ENCODE results near the gene KRTAP4-6. TPM values are rescaled to one million over a fixed set of nuclear protein-coding genes. Genes with fewer than 3 reads are reported as not detected.

KRTAP4-6 gene
- total and polyA plus RNA-seq, 2 of the 8 experiments (the other 6 are each of a cell fraction or from before 2014, with no cell fraction given) = not detected

DNA sequence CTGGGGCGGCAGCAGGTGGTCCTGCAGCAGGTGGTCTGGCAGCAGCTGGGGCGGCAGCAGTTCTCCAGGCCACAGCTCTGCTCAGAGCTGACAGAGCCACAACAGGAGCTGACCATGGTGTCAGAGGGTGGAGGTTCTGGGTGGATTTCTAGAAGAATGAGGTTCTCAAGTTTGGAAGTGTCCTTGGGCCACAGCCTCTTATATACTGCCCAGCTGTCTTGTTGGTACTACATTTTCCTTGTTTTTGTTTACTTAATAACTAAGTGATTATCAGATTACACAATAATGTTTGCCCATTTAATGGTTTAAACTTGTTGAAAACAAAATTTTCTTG lies 9.3 kb upstream of the KRTAP4-6 start, which contains the start of gene KRTAP4-5:
KRTAP4-5 (minus strand) TSS at position 174 of the 334 bp plus-strand sequence; CDS start at position 116, 58 bp downstream.
- H4K20me1 ChIP-seq (replicated peaks in 1 of 2; ENCODE audit: control insufficient read depth in 1 of 2, insufficient read depth in 2 of 2, low read length in 2 of 2) = no peaks in the 10 kb centered on the region
- H4K5ac ChIP-seq (ENCODE audit: insufficient read length, low read depth, low read length) = no peak within 1 kb of the TSS
- WGBS, 2 experiments (ENCODE audit: extremely low coverage in 1 of 2, insufficient coverage in 1 of 2, insufficient read length in 1 of 2, insufficient replicate concordance in 2 of 2, low coverage in 1 of 2, low lambda C conversion rate in 2 of 2, missing lambda C conversion rate in 1 of 2) = 50% methylated on average over 2 of the region's 2 CpGs; no CpG with 5 or more reads in 1 of the 2 experiments
- no peak within 1 kb of the TSS for H3K18ac ChIP-seq (ENCODE audit: extremely low read depth, low read length)
- H4K8ac ChIP-seq (ENCODE audit: extremely low read depth, insufficient read depth, low read length) = no peak within 1 kb of the TSS
- no peaks in the 10 kb centered on the region for H3K36me3 ChIP-seq (ENCODE audit: control insufficient read depth in 2 of 4, insufficient read depth in 4 of 4, low read length in 3 of 4)
- H3K79me2 ChIP-seq (ENCODE audit: control insufficient read depth in 1 of 2, insufficient read depth in 2 of 2, low read length in 2 of 2) = no peaks in the 10 kb centered on the region
- POLR2A ChIA-PET (ENCODE audit: partially characterized antibody) = no interaction called here
- no peaks in the 10 kb centered on the region for H3K27me3 ChIP-seq (replicated peaks in 1 of 4; ENCODE audit: control insufficient read depth in 3 of 4, extremely low read depth in 1 of 4, insufficient read depth in 3 of 4, low read length in 3 of 4)
- no peak within 1 kb of the TSS for H3K27ac ChIP-seq (ENCODE audit: low read depth, low read length)
- no peak within 1 kb of the TSS for H4K91ac ChIP-seq (replicated peaks; ENCODE audit: insufficient read length, low read length)
- H2BK120ac ChIP-seq (replicated peaks; ENCODE audit: low read depth, low read length) = no peak within 1 kb of the TSS
- no peak within 1 kb of the TSS for H2BK20ac ChIP-seq (ENCODE audit: low read length)
- CTCF ChIA-PET (ENCODE audit: partially characterized antibody) = interaction anchor here (0.9 kb wide), 2 partner anchors 9 to 26 kb away, joined by 3 read pairs; no protein-coding TSS in a partner anchor
- no peak within 1 kb of the TSS for H2AFZ ChIP-seq (ENCODE audit: low read length)
- no peak within 1 kb of the TSS for H3K4me3 ChIP-seq (ENCODE audit: extremely low read depth in 1 of 4, insufficient read depth in 2 of 4, low read depth in 3 of 4, low read length in 4 of 4)
- no peak within 1 kb of the TSS for H3K23ac ChIP-seq (ENCODE audit: insufficient read length)
- no peak within 1 kb of the TSS for H2BK15ac ChIP-seq (ENCODE audit: low read length)
- H3K14ac ChIP-seq (ENCODE audit: insufficient read length) = no peak within 1 kb of the TSS
- H2BK12ac ChIP-seq (ENCODE audit: low read depth, low read length) = no peak within 1 kb of the TSS
- DNase-seq (ENCODE audit: low read depth in 1 of 2, low spot score in 2 of 2) (no peak), FAIRE-seq (no peak)
- no peak within 1 kb of the TSS for H3K4ac ChIP-seq (replicated peaks; ENCODE audit: insufficient read length, low read depth, low read length)
- no peak within 1 kb of the TSS for H2AK5ac ChIP-seq (ENCODE audit: low read depth, low read length)
- H3K9ac ChIP-seq (replicated peaks in 1 of 4; ENCODE audit: extremely low read depth in 1 of 4, low read depth in 3 of 4, low read length in 3 of 4) = no peak within 1 kb of the TSS
- no peaks in the 10 kb centered on the region for H3K4me1 ChIP-seq (replicated peaks in 1 of 4; ENCODE audit: control insufficient read depth in 3 of 4, insufficient read depth in 4 of 4, low read length in 3 of 4)
- no peaks in the 10 kb centered on the region for H3K9me3 ChIP-seq (ENCODE audit: insufficient read depth in 2 of 2, low read depth in 1 of 2, low read length in 1 of 2)
- H3K23me2 ChIP-seq (ENCODE audit: low read depth, low read length) = peaks cover 2% of the 10 kb centered on the region; the same call in 1 of the 2 replicates
- H2BK5ac ChIP-seq (ENCODE audit: low read depth, low read length) = no peak within 1 kb of the TSS
- no peaks in the 10 kb centered on the region for H3K79me1 ChIP-seq (ENCODE audit: low read depth, low read length)
- no peak within 1 kb of the TSS for H3K4me2 ChIP-seq (ENCODE audit: insufficient read depth in 1 of 2, low read depth in 2 of 2, low read length in 2 of 2)
- H3K56ac ChIP-seq (replicated peaks; ENCODE audit: insufficient read length, low read depth, low read length) = no peak within 1 kb of the TSS
- TF ChIP-seq EGR1 (IDR thresholded peaks at IDR 0.05; ENCODE audit: borderline replicate concordance, low read depth, low read length) (no peak), POLR2AphosphoS5 (IDR thresholded peaks at IDR 0.05; ENCODE audit: low read depth, low read length) (no peak), KDM5A (IDR thresholded peaks at IDR 0.05; ENCODE audit: low read length) (no peak), CBX8 (IDR thresholded peaks at IDR 0.05; ENCODE audit: borderline replicate concordance, low read depth, low read length) (no peak), SP2 (IDR thresholded peaks at IDR 0.05; ENCODE audit: low read length) (no peak), RBBP5 (IDR thresholded peaks at IDR 0.05; ENCODE audit: borderline replicate concordance, low read depth, low read length) (no peak), RXRA (IDR thresholded peaks at IDR 0.05; ENCODE audit: insufficient read depth, low read depth, low read length) (no peak), SP4 (IDR thresholded peaks at IDR 0.05; ENCODE audit: low read length) (no peak), PHF8 (conservative IDR thresholded peaks at IDR 0.05; ENCODE audit: low read depth, low read length) (no peak), TCF12 (IDR thresholded peaks at IDR 0.05; ENCODE audit: low read depth, low read length) (no peak), POLR2A (IDR thresholded peaks at IDR 0.05; ENCODE audit: control extremely low read depth in 1 of 2, low read depth in 2 of 2, low read length in 2 of 2) (no peak), SIRT6 (IDR thresholded peaks at IDR 0.05; ENCODE audit: low read length) (no peak), TAF1 (IDR thresholded peaks at IDR 0.05; ENCODE audit: low read depth, low read length) (no peak), YY1 (IDR thresholded peaks at IDR 0.05; ENCODE audit: low read depth, low read length) (no peak), EP300 (IDR thresholded peaks at IDR 0.05; ENCODE audit: borderline replicate concordance in 1 of 2, low read depth in 2 of 2, low read length in 2 of 2) (no peak)
- TF ChIP-seq, protein P1, sequence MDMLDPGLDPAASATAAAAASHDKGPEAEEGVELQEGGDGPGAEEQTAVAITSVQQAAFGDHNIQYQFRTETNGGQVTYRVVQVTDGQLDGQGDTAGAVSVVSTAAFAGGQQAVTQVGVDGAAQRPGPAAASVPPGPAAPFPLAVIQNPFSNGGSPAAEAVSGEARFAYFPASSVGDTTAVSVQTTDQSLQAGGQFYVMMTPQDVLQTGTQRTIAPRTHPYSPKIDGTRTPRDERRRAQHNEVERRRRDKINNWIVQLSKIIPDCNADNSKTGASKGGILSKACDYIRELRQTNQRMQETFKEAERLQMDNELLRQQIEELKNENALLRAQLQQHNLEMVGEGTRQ (IDR thresholded peaks at IDR 0.05; ENCODE audit: low read length) = no peak

All from H1 (cell line).